Erythroblast (primary cell): ENCODE results near the gene MAP2.
A peak's percentile ranks its signal among the peaks of the same experiment; 100 is the strongest.
"Not testable (repeated sequence)": the region's sequence is repeated elsewhere in the genome, so short reads cannot be mapped to it uniquely, and the experiment has no call there.

ENCODE experiments used
- DNase-seq, 2 experiments: peaks; one replicate each; lab custom pipeline; 2025; lab: John Stamatoyannopoulos, UW
- GATA1 ChIP-seq: IDR thresholded peaks from 2 replicates; pipeline ENCODE4 v1.6.1; 2011; ENCODE audit warnings: low read depth, mild to moderate bottlenecking, control low read depth, low read length, moderate library complexity
- POLR2A ChIP-seq: IDR thresholded peaks from 2 replicates; pipeline ENCODE4 v1.6.1; 2011; ENCODE audit warnings: mild to moderate bottlenecking, low read length

MAP2 gene

DNA sequence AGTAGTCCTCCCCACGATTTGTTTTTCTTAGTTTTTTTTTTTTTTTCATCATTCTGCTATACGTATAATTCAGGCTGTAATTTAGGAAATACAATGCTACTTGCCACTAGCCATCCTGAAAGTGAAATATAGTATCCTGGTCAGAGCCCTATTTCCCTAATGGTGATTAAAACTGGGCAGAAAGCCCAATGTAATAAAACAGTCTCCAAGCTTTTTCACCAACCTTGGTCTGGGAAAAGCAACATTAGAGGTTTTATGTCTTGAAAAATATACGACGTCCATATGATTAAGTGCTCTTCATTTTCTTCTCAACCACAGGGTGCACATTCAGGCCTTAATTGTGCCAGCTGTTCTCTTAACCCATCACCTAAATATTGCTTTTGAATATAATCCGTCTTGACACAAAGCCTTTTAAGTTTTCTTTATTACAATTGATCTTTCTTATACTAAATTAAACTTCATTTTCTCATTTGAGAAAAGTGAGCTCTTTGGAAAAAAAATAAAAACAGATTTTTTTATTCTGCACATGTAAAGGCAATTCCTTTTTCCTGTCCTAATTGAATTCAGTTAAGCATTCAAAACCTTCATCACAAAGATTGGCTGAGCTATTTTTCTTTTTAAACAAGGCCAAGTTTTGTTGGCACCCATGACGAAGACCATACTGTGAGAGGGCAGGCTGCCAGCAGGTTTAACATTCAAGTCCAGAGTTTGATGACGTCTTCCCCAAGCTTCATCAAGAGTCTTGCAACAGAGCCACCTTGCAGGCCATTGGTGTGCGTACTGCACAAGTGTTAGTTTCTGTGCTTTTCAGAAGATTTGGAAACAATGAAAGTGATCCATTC, 52.7 kb downstream of the MAP2 start:
- TF ChIP-seq GATA1 = no peak
- no peak for DNase-seq

DNA sequence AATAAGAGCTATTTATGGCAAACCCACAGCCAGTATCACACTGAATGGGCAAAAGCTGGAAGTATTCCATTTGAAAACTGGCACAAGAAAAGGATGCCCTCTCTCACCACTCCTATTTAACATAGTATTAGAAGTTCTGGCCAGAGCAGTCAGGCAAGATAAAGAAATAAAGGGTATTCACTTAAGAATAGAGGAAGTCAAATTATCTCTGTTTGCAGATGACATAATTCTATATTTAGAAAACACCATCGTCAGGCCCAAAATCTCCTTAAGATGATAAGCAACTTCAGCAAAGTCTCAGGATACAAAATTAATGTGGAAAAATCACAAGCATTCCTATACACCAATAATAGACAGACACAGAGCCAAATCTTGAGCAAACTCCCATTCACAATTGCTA, 68.4 kb downstream of the MAP2 start:
- DNase-seq = not testable (repeated sequence)

DNA sequence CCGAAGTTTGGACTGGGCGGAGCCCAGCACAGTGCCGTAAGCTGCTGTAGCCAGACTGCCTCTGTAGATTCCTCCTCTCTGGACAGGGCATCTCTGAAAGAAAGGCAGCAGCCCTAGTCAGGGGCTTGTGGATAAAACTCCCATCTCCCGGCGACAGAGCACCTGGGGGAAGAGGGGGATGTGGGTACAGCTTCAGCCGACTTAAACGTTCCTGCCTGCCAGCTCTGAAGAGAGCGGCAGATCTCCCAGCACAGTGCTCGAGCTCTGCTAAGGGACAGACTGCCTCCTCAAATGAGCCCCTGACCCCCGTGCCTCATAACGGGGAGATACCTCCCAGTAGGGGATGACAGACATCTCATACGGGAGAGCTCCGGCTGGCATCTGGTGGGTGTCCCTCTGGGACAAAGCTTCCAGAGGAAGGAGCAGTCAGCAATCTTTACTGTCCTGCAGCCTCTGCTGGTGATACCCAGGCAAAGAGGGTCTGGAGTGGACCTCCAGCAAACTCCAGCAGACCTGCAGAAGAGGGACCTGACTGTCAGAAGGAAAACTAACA, 71.3 kb downstream of the MAP2 start:
- DNase-seq = not testable (repeated sequence)

DNA sequence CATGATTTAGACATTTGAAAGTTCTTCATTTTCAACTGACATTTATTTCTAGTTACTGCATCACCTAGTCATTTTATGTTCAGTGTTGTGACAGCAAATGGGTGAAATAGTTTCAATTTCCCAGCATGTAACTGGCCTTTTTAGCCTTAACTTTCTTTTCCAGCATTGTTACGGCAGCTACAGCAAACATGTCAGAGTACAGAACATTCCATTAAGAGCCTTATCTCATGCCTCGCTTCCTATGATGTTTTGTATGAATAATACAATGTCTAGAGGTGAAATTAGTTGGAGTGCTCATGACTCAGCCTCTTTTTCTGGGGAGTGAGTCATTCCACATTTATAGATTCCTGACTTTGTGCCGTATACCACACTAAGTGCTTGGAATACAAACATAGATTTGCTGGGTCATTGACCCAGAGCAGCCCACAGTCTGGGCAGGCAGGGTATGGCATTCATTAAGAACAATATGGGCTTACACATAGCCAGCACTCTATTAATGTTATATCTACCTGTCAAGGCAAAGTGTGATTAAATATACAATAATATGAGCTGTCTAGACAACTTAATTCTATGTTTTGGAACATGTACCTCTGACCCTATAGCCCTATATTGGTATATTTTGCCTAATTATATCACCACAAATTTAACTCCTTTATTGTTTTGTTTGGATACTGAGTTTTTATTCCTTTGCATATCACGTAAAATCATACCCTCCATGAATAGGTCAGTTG, 72.2 kb downstream of the MAP2 start:
- no peak for TF ChIP-seq POLR2A
- no peak for TF ChIP-seq GATA1
- peak in 1 of 2 experiments; percentile 18 for DNase-seq

DNA sequence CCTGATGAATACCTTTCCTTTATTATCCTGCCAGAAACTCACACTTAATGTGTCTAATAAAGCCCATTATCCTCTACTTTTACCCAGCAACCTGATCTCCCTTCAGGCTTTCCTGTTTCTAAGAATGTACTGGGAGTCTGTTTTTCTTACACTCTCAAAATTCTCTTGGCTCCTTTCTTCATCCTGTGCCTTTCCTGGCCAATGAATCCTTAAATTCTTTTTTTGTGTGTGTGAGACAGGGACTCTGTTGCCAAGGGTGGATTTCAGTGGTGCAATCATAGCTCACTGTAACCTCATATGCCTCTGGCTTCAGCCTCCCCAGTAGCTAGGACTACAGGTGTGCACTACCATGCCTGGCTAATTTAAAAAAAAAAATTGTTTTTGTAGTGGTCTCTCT, 72.7 kb downstream of the MAP2 start:
- TF ChIP-seq GATA1 = no peak
- no peak for TF ChIP-seq POLR2A
- DNase-seq = no peak

DNA sequence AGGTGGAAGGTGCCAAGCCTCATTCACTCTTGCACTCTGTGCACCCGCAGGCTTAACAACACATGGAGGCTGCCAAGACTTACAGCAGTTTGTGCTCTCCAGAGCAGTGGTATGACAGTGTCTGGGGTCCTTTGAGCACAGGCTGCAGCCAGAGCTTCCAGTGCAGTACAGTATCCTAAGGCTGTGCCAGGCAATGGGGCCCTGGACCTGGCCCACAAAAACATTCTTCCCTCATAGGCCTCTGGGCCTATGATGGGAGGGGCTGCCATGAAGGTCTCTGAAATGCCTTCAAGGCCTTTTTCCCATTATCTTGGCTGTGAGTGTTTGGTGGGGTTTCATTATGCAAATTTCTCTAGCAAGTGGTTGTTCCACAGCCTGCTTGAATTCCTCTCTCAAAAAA, 74.8 kb downstream of the MAP2 start:
- DNase-seq = no peak

DNA sequence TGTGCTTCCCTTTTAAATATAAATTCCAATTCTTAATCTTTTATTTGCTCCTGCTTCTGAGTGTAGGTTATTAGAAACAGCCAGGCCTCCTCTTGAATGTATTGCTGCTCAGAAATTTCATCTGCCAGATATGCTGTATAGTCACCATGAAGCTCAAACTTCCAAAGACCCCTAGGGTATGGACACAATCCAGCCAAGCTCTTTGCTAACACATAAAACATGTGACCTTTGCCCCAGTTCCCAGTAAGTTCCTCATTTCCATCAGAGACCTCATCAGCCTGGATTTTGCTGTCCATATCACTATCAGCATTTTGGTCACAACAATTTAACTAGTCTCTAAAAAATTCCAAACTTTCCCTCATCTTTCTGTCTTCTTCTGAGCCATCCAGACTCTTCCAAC, 75.2 kb downstream of the MAP2 start:
- DNase-seq = no peak

More for the DNA sequence above, 74.8 kb downstream of the MAP2 start:
- TF ChIP-seq GATA1 = no peak
- TF ChIP-seq POLR2A = no peak

DNA sequence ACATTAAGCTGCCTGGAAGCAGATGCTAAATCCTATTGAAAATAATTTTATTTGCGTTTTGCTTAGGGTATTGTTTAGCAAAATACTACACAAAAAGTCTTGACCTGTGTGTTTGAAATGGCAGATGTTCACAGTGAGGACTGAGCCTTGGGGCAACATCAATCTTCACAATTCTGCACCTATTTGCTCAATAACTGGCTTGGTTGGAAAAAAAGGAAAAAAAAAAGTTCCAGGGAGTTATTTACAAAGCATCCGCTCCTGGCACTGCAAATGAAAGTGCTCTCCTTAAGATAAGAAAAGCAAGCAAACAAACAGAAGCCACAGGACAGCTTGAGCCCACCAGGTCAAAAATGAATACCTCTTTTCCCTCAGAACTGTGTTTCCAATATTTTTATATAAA, 77.7 kb downstream of the MAP2 start:
- DNase-seq = no peak
- TF ChIP-seq POLR2A (no peak), GATA1 (no peak)

More for the DNA sequence above, 75.2 kb downstream of the MAP2 start:
- no peak for TF ChIP-seq GATA1
- TF ChIP-seq POLR2A = no peak

DNA sequence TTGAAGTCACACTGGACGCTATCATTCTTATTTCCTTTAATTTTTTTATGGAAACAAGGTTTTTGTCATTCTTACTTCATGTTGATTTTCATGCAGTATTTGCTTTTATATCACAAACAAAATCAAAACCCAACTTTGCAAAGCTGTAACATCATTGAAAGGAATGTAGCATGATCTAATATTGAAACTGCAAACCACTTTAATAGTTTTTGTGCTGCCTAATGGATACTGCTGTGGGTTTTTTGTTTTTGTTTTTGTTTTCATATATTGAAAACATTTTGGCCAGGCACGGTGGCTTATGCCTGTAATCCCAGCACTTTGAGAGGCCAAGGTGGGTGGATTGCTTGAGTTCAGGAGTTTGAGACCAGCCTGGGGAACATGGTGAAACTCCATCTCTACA, 81.6 kb downstream of the MAP2 start:
- TF ChIP-seq GATA1 = no peak
- no peak for TF ChIP-seq POLR2A
- no peak for DNase-seq

DNA sequence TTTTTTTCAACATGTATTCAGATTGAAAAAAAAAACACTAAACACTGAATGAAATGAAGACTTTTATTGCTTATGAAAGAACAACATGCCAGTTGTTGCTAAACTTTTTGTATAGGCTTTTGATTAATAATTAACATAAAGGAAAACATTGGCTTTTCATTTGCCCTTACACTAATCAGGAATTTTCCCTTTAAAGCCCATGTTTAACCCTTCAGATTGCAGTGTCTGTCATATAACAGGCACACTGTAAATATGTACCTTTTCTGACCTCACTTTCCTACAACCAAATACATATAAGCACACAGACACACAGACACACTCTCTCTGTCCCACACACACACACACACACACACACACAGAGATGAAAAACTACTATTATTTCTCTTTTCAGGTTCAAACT, 84.4 kb downstream of the MAP2 start:
- no peak for TF ChIP-seq POLR2A
- TF ChIP-seq GATA1 = no peak

DNA sequence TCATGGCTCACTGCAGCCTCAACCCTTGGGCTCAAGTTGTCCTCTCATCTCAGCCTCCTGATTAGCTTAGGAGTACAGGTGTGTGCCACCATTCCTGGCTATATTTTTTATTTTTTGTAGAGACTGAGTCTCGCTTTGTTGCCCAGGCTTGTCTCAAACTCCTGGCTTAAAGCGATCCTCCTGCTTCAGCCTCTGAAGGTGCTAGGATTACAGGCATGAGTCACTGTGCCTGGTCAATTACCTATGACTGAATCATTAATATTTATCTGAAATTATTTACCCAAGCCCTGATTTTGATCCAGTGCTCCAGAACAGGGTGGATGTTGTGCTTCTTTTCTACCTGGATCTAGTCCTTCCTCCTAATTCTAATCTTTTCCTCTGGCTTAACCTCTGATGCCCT, 87.8 kb downstream of the MAP2 start:
- DNase-seq = no peak
- no peak for TF ChIP-seq GATA1
- no peak for TF ChIP-seq POLR2A

More for the DNA sequence above, 84.4 kb downstream of the MAP2 start:
- DNase-seq = no peak

DNA sequence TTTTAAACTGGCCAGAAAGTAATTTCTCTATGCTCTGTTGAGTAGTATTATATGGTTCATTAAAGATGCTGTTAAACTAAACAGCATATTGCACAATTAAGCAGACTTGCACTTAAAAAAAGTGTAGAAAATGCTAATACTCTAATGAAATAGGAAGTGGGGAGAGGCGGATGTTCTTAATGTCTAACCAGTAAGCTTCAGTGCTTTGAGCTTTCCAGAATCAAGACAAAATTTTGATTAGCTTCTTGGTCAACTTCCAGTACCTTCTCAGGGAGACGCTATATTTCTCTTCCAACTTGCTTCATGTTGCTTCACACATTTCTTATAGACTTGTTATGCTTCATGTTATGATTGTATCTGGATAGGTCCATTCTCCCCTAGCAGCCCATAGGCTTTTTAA, 89.1 kb downstream of the MAP2 start:
- TF ChIP-seq POLR2A = no peak
- no peak for TF ChIP-seq GATA1
- DNase-seq = no peak

DNA sequence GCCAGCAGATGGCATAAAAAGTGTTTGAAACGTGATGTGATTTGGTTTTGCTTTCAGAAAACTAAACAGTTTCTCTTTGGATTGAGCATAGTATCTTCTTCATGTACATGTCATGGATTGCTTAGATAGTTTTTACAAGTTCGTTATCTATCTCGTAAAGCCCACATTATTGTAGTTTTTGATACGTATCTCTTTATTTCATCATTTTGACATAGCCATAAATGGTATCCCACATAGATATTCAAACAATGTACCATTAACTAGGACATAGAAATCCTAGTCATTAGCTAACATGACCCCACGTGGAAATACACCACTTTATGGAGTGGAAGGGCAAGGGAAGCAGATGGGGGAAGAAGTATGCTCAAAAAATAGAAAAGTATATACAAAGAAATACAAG, 93.6 kb downstream of the MAP2 start:
- no peak for TF ChIP-seq POLR2A
- no peak for TF ChIP-seq GATA1
- DNase-seq = no peak

DNA sequence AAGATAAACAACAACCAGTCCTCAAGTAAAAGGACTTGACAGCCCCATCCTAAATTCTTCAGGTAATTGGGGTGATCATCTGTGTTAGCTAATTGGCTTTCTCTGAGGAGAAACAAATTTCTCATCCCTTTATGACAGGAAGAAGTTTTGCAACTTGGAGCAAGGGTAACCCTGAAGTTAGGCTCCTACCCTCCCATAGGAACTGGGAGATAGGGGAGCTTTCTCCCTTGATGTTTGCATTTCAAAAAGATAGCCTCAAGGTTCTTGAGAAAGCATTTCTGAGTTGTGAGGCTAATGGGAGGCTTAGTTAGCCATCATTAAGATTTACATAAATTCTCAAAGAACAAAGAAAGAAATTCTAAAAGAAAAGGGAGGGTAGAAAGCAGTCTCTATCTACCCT, 95.4 kb downstream of the MAP2 start:
- no peak for DNase-seq
- TF ChIP-seq POLR2A (no peak), GATA1 (no peak)
